KMS-11 (cell line): ENCODE measurements around the gene KLK1.

Experiments used
- H2AFZ ChIP-seq: fragments of 200-600 bp; sonication (generic); 2 replicates; pipeline ENCODE4 v1.6.1; 2016; ENCODE audit warnings: antibody characterized with exemption, mixed run types, low read depth
- H3K27ac ChIP-seq: fragments of 200-600 bp; sonication (generic); 2 replicates; pipeline ENCODE4 v1.6.1; 2016; ENCODE audit warnings: mild to moderate bottlenecking, mixed run types
- H3K27me3 ChIP-seq: fragments of 200-600 bp; sonication (generic); 2 replicates; pipeline ENCODE4 v1.6.1; 2017; ENCODE audit warnings: mild to moderate bottlenecking, low read depth, mixed run types, moderate library complexity; ENCODE audit not compliant: insufficient read depth
- H3K36me3 ChIP-seq: fragments of 200-600 bp; sonication (generic); 2 replicates; pipeline ENCODE4 v1.6.1; 2017; ENCODE audit warnings: mild to moderate bottlenecking, mixed run types; ENCODE audit not compliant: insufficient read depth
- H3K4me1 ChIP-seq: fragments of 200-600 bp; sonication (generic); 2 replicates; pipeline ENCODE4 v1.6.1; 2016; ENCODE audit warnings: mild to moderate bottlenecking, low read depth, mixed run types; ENCODE audit not compliant: poor library complexity, severe bottlenecking
- H3K4me2 ChIP-seq: fragments of 200-600 bp; sonication (generic); 2 replicates; pipeline ENCODE4 v1.7.0; 2016; ENCODE audit warnings: mild to moderate bottlenecking, mixed run types
- H3K4me3 ChIP-seq: fragments of 200-600 bp; sonication (generic); IDR thresholded peaks from 2 replicates; pipeline ENCODE4 v1.6.1; 2017; ENCODE audit warnings: low read depth, low read length, mixed read lengths; ENCODE audit not compliant: insufficient read depth
- H3K79me2 ChIP-seq: fragments of 200-600 bp; sonication (generic); 2 replicates; pipeline ENCODE4 v1.6.1; 2016; ENCODE audit warnings: low read depth, mixed run types; ENCODE audit not compliant: insufficient read depth
- H3K9ac ChIP-seq: fragments of 200-600 bp; sonication (generic); 2 replicates; pipeline ENCODE4 v1.6.1; 2016; ENCODE audit warnings: mild to moderate bottlenecking, mixed run types
- H4K20me1 ChIP-seq: fragments of 200-600 bp; sonication (generic); 2 replicates; pipeline ENCODE4 v1.6.1; 2016; ENCODE audit warnings: mild to moderate bottlenecking, mixed run types; ENCODE audit not compliant: insufficient read depth
- TF ChIP-seq, protein P1 (sequence below): fragments of 200-600 bp; sonication (generic); conservative IDR thresholded peaks from 2 replicates; pipeline ENCODE4 v1.6.1; 2017; ENCODE audit warnings: low read depth, mild to moderate bottlenecking, antibody characterized with exemption, low read length, moderate library complexity, mixed read lengths

Gene KLK1

DNA sequence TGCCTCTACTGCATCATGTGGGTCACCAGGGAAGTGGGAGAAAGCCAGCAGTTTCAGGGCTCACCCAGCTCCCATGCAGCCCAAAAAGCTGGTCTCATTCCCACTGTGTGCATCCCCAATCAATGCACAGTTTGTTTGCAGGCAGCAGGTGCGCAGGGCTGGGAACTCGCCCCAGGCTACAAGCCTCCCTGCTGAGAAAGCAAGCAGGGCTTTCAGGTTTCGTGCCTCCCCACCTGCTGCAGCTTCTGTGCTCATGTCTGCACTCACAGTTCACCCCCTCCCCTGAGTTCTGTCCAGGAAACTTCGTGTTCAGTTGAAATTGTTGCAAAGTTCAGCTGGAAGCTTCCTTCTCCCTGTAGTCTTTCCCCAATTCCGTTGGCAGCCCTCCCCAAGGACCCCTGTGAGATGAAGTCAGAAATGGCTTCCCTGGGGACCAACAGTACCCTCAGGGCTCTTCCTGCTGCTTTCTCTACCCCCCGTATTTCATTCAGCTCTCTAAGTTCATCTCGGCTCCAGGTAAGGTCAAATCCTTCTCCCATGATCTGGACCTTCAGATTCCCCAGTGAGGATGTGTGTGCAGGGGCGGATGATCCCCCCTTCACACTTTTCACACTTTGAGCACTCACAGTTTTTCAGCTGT lies 20.8 kb upstream of the KLK1 start:
- H3K36me3 ChIP-seq = no peaks in the 10 kb centered on the region
- no peak overlapping the region for H2AFZ ChIP-seq
- no peak overlapping the region for H3K9ac ChIP-seq
- H3K4me3 ChIP-seq = no peak overlapping the region
- H3K4me2 ChIP-seq = no peak overlapping the region
- no peaks in the 10 kb centered on the region for H3K79me2 ChIP-seq
- TF ChIP-seq, protein P1, sequence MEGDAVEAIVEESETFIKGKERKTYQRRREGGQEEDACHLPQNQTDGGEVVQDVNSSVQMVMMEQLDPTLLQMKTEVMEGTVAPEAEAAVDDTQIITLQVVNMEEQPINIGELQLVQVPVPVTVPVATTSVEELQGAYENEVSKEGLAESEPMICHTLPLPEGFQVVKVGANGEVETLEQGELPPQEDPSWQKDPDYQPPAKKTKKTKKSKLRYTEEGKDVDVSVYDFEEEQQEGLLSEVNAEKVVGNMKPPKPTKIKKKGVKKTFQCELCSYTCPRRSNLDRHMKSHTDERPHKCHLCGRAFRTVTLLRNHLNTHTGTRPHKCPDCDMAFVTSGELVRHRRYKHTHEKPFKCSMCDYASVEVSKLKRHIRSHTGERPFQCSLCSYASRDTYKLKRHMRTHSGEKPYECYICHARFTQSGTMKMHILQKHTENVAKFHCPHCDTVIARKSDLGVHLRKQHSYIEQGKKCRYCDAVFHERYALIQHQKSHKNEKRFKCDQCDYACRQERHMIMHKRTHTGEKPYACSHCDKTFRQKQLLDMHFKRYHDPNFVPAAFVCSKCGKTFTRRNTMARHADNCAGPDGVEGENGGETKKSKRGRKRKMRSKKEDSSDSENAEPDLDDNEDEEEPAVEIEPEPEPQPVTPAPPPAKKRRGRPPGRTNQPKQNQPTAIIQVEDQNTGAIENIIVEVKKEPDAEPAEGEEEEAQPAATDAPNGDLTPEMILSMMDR = no peak
- no peaks in the 10 kb centered on the region for H4K20me1 ChIP-seq
- H3K27ac ChIP-seq = no peak overlapping the region
- peaks cover 18% of the 10 kb centered on the region; the same call in 1 of the 2 replicates for H3K27me3 ChIP-seq
- H3K4me1 ChIP-seq = no peaks in the 10 kb centered on the region

DNA sequence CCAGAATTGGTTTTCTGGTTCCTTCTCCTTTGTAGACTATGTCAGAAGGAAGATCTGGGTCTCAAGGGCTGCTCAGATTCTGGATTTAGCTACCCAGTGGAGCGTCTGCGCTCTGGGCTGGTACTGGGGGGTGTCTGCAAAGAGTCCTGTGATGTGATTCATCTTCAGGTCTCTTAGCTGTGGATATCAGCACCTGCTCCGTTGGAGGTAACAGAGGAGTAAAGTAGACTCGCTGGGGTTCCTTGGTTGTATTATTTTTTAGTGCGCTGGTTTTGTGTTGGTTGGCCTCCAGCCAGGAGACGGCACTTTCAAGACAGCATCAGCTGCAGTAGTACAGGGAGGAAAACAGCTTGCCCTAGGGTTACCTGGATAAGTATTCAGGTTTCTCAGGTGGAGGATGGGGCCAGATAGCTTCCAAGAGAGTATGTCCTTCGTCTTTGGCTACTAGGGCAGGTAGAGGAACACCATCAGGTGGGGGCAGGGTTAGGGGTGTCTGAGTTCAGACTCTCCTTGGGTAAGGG lies 20.2 kb upstream of the KLK1 start:
- Histone ChIP-seq H3K4me3 (no peak overlapping the region), H3K9ac (no peak overlapping the region)

DNA sequence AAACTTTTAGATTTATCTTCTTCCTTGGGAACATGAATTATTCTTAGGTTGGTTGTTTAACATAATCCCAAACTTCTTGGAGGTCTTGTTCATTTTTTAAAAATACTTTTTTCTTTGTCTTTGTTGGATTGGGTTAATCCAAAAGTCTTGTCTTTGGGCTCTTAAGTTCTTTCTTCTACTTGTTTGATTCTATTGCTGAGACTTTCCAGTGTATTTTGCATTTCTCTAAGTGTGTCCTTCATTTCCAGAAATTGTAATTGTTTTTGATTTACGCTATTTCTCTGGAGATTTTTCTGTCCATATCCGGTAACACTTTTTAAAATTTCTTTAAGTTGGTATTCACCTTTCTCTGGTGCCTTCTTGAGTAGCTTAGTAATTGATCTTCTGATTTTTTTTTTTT lies 19.6 kb upstream of the KLK1 start:
- Histone ChIP-seq H3K27ac (no peak overlapping the region), H3K4me2 (no peak overlapping the region), H2AFZ (no peak overlapping the region), H4K20me1 (no peaks in the 10 kb centered on the region), H3K4me3 (no peak overlapping the region), H3K4me1 (no peaks in the 10 kb centered on the region), H3K27me3 (peaks cover 18% of the 10 kb centered on the region; the same call in 1 of the 2 replicates), H3K9ac (no peak overlapping the region), H3K36me3 (no peaks in the 10 kb centered on the region), H3K79me2 (no peaks in the 10 kb centered on the region)
- TF ChIP-seq, protein P1 = no peak

More for the DNA sequence above, 20.2 kb upstream of the KLK1 start:
- Histone ChIP-seq H3K4me2 (no peak overlapping the region), H2AFZ (no peak overlapping the region), H3K79me2 (no peaks in the 10 kb centered on the region), H3K4me1 (no peaks in the 10 kb centered on the region), H4K20me1 (no peaks in the 10 kb centered on the region), H3K27me3 (peaks cover 18% of the 10 kb centered on the region; the same call in 1 of the 2 replicates), H3K27ac (no peak overlapping the region), H3K36me3 (no peaks in the 10 kb centered on the region)
- TF ChIP-seq, protein P1 = no peak

DNA sequence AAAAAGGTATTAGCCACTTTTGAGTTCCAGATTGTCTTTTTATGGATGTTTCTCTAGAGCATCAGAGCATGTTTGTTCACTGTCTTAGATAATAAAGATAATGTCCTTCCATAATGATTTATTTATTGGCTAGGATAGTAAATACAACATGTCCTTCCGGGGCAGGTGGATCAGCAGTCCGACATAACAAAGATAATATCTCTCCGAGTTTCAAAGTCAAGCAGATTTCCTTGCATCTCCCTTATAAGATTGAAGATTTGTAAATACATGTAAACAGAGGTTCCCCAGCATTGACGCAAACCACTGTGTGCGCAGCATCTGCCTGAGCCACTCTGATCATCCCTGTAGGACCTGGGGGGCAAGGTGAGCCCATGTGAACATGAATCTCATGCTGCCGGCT lies 18.5 kb upstream of the KLK1 start:
- H3K36me3 ChIP-seq = no peaks in the 10 kb centered on the region
- TF ChIP-seq, protein P1 = no peak
- H3K9ac ChIP-seq = no peak overlapping the region
- H4K20me1 ChIP-seq = no peaks in the 10 kb centered on the region
- H3K27me3 ChIP-seq = peaks cover 18% of the 10 kb centered on the region; the same call in 1 of the 2 replicates
- no peak overlapping the region for H3K27ac ChIP-seq
- no peaks in the 10 kb centered on the region for H3K4me1 ChIP-seq
- H3K4me3 ChIP-seq = no peak overlapping the region
- H3K4me2 ChIP-seq = no peak overlapping the region
- H3K79me2 ChIP-seq = no peaks in the 10 kb centered on the region
- H2AFZ ChIP-seq = no peak overlapping the region
